ENCODE results near the gene CASP2.

- TF ChIP-seq CTCF (IDR thresholded peaks at IDR 0.05; ENCODE audit: insufficient read depth, low read length) = no peak
- TF ChIP-seq GABPA (IDR thresholded peaks at IDR 0.05; ENCODE audit: low read depth) = no peak
Observed at GRCh38 chr7:143243614-143244013, 44.5 kb upstream of the CASP2 start.

Measured in HL-60 (cell line).